Psoas muscle (tissue), 8 donors: ENCODE data around the gene CACNA1C. TPM values are rescaled to one million over a fixed set of nuclear protein-coding genes. Genes with fewer than 3 reads are reported as not detected.

Experiments
- ATAC-seq, 4 donors: fragments of 200-7000 bp; cut with Tn5 transposase; one replicate each; pipeline ENCODE4 v1.9.1; 2020; ENCODE audit warnings: moderate library complexity in 3 of 4, mild to moderate bottlenecking in 2 of 4
- DNase-seq, 2 donors: peaks; one replicate each; pipeline ENCODE4 v3.0.0-alpha.2; 2020
- H3K27ac ChIP-seq: fragments of 200-600 bp; one replicate; pipeline ENCODE4 v1.8.0; 2022
- H3K27me3 ChIP-seq, 3 donors: fragments of 200-600 bp in 1 of 3; one replicate each; pipeline versions ENCODE4 v1.6.1 to v1.8.0; 2013 to 2022; ENCODE audit warnings: low read length in 2 of 3, mild to moderate bottlenecking in 2 of 3, moderate library complexity in 1 of 3; ENCODE audit not compliant: insufficient read depth in 3 of 3
- H3K36me3 ChIP-seq, 2 donors: fragments of 200-600 bp in 1 of 2; one replicate each; pipeline versions ENCODE4 v1.6.1 to v1.8.0; 2013 to 2022; ENCODE audit warnings: low read depth in 1 of 2, mild to moderate bottlenecking in 1 of 2, moderate library complexity in 1 of 2; ENCODE audit not compliant: insufficient read depth in 1 of 2
- H3K4me1 ChIP-seq: fragments of 200-600 bp; one replicate; pipeline ENCODE4 v1.8.0; 2022
- H3K4me3 ChIP-seq: fragments of 200-600 bp; one replicate; pipeline ENCODE4 v1.8.0; 2022; ENCODE audit warnings: mild to moderate bottlenecking
- H3K9me3 ChIP-seq: fragments of 200-600 bp; one replicate; pipeline ENCODE4 v1.8.0; 2022
- WGBS, 3 donors: extraction: QIAGEN DNeasy Blood & Tissue Kit; methylation state at CpG; one replicate each; pipeline versions ENCODE4 v1.1.6 to v1.1.7; 2013; 5-methylcytosine and 5-hydroxymethylcytosine counted together
- intact Hi-C, 2 donors: fragments of 100-400 bp; cut with DNase I; formaldehyde crosslinking; loops; one replicate each; pipeline versions ENCODE4 v1.11.0 to v1.14.2; 2022
- polyA plus RNA-seq, 3 donors: library from polyadenylated mRNA; stranded (reverse); fragments of 200-250 nt; gene quantifications; one replicate each; pipeline ENCODE4 v1.2.3, GENCODE V29; 2013
- total RNA-seq, 4 donors: library from RNA; stranded (reverse); fragmentation: NEBNext Ultra II Directional in 2 of 4; extraction: Animal tissue kit (Norgen Biotek cat#: 25700) in 2 of 4; gene quantifications; one replicate each; pipeline versions ENCODE4 v1.2.1 to v1.2.4, GENCODE V29; 2021 to 2023
- TF ChIP-seq, protein P1 (sequence below): fragments of 200-600 bp; IDR thresholded peaks from one replicate; pipeline ENCODE4 v1.8.0; 2022; ENCODE audit warnings: antibody characterized with exemption
- donor health status: healthy with polysubstance abuse.
- donor health status: DM: no; HTN: no; CAD: no; lungs with moderate emphysema.
- donor health status: Bipolar disorder and iron deficiency.
- donor health status: healthy.
- donor health status: DM: yes; HTN: yes; CAD: no.
- donor health status: DM: no; HTN: no; CAD: no.
- donor health status: DM: no; HTN: no; CAD: no.
- donor health status: DM: yes; HTN: yes; CAD: no.

CACNA1C gene
- total and polyA plus RNA-seq, 7 donors: 0.26 to 2.9 (median 0.95) TPM

DNA sequence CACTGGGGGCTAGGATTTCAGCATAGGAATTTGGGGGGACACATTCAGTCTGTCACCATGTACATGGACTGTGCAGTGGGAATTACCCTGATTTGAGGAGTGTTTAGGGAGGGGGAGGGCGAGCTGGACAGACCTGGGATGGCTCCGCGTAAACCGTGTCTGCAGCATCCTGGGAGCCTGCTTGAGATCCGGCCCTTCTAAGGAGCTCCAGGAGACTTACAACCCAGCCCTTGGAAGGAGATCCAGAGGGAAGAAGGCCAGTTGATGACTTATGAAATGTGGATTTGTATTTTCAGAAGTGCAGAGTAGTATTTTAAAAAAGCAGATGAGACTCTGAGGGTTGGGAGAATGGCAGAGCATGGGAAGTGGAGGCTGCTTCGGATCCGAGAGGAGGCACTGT is 153.2 kb downstream of the CACNA1C start:
- H3K4me1 ChIP-seq: no peaks in the 10 kb centered on the region
- DNase-seq: no peak
- 74 to 85% (median 76%) methylated on average over 7 of the region's 7 CpGs for WGBS, 3 donors

DNA sequence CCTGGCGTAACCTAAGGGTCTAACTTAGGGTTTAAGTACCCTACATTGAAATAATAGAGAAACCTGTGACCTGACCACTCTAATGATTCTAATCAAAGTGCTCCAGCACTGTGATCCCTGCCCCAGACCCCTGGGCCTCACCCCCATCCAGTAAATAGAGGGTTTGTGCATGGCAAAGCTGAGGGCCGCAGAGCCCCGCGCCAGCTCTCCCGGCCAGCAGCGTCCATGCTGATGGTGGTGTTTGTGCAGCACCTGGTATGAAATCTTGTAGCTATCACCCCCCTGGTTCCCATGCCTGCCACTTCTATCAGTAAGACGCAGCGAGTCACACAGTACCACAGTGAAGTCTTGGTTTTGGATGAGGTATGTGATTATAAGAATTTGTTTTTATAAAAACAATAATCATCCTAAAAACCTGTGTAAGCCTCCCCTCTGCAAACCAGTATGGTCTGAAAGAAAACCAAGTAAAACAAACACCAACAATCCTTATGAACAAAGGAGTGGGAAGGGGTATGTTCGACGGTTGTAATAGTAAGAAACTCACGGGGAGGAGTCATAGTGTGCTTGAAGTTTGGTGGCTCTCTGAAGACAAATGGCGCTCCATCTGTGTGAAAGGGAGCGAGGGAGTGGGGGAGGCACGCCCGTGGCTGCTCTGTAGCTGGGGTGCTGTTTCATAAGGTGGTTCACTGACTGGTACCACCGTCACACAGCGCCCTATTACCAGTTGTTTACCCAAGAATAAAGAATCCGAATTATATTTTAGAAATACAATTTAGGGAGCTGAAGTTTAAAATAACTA is 156.2 kb downstream of the CACNA1C start:
- Histone ChIP-seq H3K4me3 (no peak overlapping the region), H3K9me3 (no peaks in the 10 kb centered on the region), H3K4me1 (no peaks in the 10 kb centered on the region), H3K36me3 (no peaks in the 10 kb centered on the region), H3K27ac (no peak overlapping the region), H3K27me3 (peaks cover 0 to 6% (median 4%) of the 10 kb centered on the region in 3 donors)
- DNase-seq (no peak), ATAC-seq (no peak)
- TF ChIP-seq, protein P1, sequence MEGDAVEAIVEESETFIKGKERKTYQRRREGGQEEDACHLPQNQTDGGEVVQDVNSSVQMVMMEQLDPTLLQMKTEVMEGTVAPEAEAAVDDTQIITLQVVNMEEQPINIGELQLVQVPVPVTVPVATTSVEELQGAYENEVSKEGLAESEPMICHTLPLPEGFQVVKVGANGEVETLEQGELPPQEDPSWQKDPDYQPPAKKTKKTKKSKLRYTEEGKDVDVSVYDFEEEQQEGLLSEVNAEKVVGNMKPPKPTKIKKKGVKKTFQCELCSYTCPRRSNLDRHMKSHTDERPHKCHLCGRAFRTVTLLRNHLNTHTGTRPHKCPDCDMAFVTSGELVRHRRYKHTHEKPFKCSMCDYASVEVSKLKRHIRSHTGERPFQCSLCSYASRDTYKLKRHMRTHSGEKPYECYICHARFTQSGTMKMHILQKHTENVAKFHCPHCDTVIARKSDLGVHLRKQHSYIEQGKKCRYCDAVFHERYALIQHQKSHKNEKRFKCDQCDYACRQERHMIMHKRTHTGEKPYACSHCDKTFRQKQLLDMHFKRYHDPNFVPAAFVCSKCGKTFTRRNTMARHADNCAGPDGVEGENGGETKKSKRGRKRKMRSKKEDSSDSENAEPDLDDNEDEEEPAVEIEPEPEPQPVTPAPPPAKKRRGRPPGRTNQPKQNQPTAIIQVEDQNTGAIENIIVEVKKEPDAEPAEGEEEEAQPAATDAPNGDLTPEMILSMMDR: no peak
- intact Hi-C loops: no loop called here
- 78 to 80% (median 80%) methylated on average over 18 of the region's 18 CpGs for WGBS, 3 donors

More for the DNA sequence above, 153.2 kb downstream of the CACNA1C start:
- Histone ChIP-seq H3K27ac (no peak overlapping the region), H3K36me3 (no peaks in the 10 kb centered on the region), H3K27me3 (peaks cover 0 to 3% (median 0%) of the 10 kb centered on the region in 3 donors), H3K9me3 (no peaks in the 10 kb centered on the region), H3K4me3 (no peak overlapping the region)
- ATAC-seq: no peak
- intact Hi-C loops: no loop called here
- TF ChIP-seq, protein P1: no peak

DNA sequence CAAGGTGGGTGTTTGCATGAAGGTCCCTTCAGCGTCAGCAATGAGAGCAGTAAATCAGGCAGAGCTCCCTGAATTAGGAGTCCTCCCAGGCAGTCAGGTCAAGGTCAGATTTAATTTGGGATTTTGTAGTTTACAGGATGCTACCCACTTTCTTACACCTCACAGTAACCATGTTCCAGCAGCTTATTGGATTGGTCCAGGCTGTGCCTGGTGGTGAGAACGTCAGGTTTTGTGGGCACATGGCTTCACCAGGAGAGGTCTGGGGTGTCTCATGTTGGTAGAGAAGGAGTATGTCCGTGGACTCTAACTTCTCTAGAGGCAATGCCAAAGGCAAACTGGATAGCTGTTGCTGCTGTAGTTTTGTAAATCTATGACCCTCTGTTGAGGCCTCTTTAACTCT is 158.3 kb downstream of the CACNA1C start:
- TF ChIP-seq, protein P1: no peak
- Histone ChIP-seq H3K27me3 (peaks cover 0 to 7% (median 3%) of the 10 kb centered on the region in 3 donors), H3K27ac (no peak overlapping the region), H3K36me3 (no peaks in the 10 kb centered on the region), H3K4me1 (no peaks in the 10 kb centered on the region), H3K4me3 (no peak overlapping the region), H3K9me3 (no peaks in the 10 kb centered on the region)
- WGBS, 3 donors: 77 to 91% (median 86%) methylated on average over 3 of the region's 3 CpGs
- ATAC-seq (no peak), DNase-seq (no peak)
- intact Hi-C loops: no loop called here

DNA sequence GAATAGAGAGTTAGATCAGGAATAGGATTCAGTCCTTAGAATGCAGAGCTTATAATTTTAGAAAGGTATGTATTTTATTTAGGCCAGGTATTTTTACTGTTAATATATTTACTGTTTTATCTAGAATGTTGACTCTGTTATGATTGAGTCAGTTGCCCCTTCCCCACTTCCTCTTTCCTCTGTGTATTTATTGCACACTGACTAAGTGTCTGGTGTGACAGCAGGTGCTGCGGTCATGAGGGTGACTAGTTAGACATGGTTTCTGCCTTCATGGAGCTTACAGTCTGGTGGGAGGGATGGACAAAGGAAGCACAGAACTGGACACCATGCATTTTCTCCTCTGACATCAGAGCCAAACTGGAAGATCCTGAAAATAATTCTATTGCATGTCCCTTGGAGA is 159.8 kb downstream of the CACNA1C start:
- TF ChIP-seq, protein P1: no peak
- no peaks in the 10 kb centered on the region for H3K36me3 ChIP-seq
- 86 to 100% (median 90%) methylated on average over 1 of the region's 1 CpG for WGBS, 3 donors
- H3K4me3 ChIP-seq: no peak overlapping the region
- no peak overlapping the region for H3K27ac ChIP-seq
- DNase-seq (no peak), ATAC-seq (no peak)
- intact Hi-C loops: no loop called here
- no peaks in the 10 kb centered on the region for H3K9me3 ChIP-seq
- no peaks in the 10 kb centered on the region for H3K4me1 ChIP-seq
- peaks cover 0 to 7% (median 3%) of the 10 kb centered on the region in 3 donors for H3K27me3 ChIP-seq
